ENCODE measurements around the gene PKD2. TPM values are rescaled to one million over a fixed set of nuclear protein-coding genes. Genes with fewer than 3 reads are reported as not detected.
A peak's percentile ranks its signal among the peaks of the same experiment; 100 is the strongest.

The PKD2 gene
- total and polyA plus RNA-seq, 2 of the 13 experiments (the other 11 are each of a cell fraction or from before 2014, with no cell fraction given) = 5.6 to 9.1 TPM

DNA sequence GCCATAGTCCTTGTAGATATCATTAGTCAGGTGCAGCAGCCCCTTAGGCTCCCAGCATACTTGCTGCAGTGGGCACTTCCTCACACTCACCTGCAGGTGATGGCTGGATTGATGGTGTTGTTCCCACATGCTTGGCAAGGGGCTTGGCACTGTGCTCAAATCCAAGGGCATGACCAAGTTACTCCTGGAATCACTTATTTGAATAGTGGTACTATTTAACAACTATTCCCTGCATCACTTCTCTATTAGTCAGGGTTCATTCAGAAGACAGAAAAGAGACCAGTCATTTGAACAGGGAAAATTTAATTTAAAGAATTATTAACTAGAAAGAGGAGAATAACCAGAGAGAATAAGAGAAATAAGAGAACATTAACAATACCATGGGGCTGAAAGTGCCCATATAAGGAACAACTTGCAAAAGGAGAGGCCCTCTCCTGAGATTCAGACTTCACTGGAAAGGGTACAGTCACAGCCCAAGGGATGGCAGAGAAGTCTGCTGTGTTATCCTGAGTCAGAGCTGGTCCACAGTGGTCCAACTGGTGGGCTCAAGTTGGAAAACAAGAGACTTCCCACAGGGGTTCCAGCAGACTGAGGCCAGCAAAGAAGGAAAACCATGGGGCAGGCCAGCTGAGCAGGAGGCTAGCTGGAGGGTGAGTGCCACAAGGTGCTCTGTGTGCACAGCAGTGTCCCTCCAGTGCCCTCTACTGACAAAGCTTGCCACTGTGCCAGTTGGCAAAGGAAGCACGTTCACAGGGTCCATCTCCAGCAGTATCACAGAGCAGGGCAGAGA is 22.1 kb upstream of the PKD2 start (continued):
- TF ChIP-seq, protein P1, sequence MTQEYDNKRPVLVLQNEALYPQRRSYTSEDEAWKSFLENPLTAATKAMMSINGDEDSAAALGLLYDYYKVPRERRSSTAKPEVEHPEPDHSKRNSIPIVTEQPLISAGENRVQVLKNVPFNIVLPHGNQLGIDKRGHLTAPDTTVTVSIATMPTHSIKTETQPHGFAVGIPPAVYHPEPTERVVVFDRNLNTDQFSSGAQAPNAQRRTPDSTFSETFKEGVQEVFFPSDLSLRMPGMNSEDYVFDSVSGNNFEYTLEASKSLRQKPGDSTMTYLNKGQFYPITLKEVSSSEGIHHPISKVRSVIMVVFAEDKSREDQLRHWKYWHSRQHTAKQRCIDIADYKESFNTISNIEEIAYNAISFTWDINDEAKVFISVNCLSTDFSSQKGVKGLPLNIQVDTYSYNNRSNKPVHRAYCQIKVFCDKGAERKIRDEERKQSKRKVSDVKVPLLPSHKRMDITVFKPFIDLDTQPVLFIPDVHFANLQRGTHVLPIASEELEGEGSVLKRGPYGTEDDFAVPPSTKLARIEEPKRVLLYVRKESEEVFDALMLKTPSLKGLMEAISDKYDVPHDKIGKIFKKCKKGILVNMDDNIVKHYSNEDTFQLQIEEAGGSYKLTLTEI (CRISPR knock-in tag; conservative IDR thresholded peaks at IDR 0.05) = no peak
- TF ChIP-seq MBNL3 (CRISPR knock-in tag; conservative IDR thresholded peaks at IDR 0.05) (no peak), ZNF709 (CRISPR knock-in tag; IDR thresholded peaks at IDR 0.05) (no peak), YY1 (IDR thresholded peaks at IDR 0.05; ENCODE audit: insufficient read depth, insufficient replicate concordance, low read depth, low read length) (no peak), NR2F6 (IDR thresholded peaks at IDR 0.05) (no peak), NR2F6 (CRISPR knock-in tag; IDR thresholded peaks at IDR 0.05) (no peak), ZNF354B (CRISPR knock-in tag; IDR thresholded peaks at IDR 0.05) (no peak), RARA (CRISPR knock-in tag; IDR thresholded peaks at IDR 0.05) (0 out of 2 replicates have a peak, but pooled peaks have one; percentile 13), NCOA5 (CRISPR knock-in tag; IDR thresholded peaks at IDR 0.05) (no peak), ZNF251 (CRISPR knock-in tag; IDR thresholded peaks at IDR 0.05) (no peak), ZNF674 (CRISPR knock-in tag; IDR thresholded peaks at IDR 0.05; ENCODE audit: low read depth) (no peak), PITX1 (CRISPR knock-in tag; IDR thresholded peaks at IDR 0.05) (no peak), CREM (IDR thresholded peaks at IDR 0.05) (no peak), CREM (CRISPR knock-in tag; IDR thresholded peaks at IDR 0.05) (no peak), ZNF335 (CRISPR knock-in tag; IDR thresholded peaks at IDR 0.05) (no peak), GTF2F1 (IDR thresholded peaks at IDR 0.05; ENCODE audit: low read length) (no peak), ZNF264 (CRISPR knock-in tag; IDR thresholded peaks at IDR 0.05) (no peak), HIC2 (CRISPR knock-in tag; IDR thresholded peaks at IDR 0.05; ENCODE audit: low read depth) (peak; percentile 89), NFRKB (IDR thresholded peaks at IDR 0.05) (no peak), MYC (CRISPR knock-in tag; IDR thresholded peaks at IDR 0.05; ENCODE audit: borderline replicate concordance) (no peak; the same call in 1 of the 2 replicates), ZNF883 (CRISPR knock-in tag; IDR thresholded peaks at IDR 0.05; ENCODE audit: not compliant biosample characterization) (no peak), ISX (CRISPR knock-in tag; conservative IDR thresholded peaks at IDR 0.05) (no peak), REL (CRISPR knock-in tag; conservative IDR thresholded peaks at IDR 0.05) (no peak), ZNF329 (CRISPR knock-in tag; IDR thresholded peaks at IDR 0.05; ENCODE audit: low read depth) (no peak), HHEX (CRISPR knock-in tag; IDR thresholded peaks at IDR 0.05) (no peak), ZNF776 (CRISPR knock-in tag; IDR thresholded peaks at IDR 0.05) (no peak), SALL2 (CRISPR knock-in tag; IDR thresholded peaks at IDR 0.05) (no peak), ZNF616 (CRISPR knock-in tag; IDR thresholded peaks at IDR 0.05; ENCODE audit: low read depth) (no peak)
- TF ChIP-seq, protein P2, sequence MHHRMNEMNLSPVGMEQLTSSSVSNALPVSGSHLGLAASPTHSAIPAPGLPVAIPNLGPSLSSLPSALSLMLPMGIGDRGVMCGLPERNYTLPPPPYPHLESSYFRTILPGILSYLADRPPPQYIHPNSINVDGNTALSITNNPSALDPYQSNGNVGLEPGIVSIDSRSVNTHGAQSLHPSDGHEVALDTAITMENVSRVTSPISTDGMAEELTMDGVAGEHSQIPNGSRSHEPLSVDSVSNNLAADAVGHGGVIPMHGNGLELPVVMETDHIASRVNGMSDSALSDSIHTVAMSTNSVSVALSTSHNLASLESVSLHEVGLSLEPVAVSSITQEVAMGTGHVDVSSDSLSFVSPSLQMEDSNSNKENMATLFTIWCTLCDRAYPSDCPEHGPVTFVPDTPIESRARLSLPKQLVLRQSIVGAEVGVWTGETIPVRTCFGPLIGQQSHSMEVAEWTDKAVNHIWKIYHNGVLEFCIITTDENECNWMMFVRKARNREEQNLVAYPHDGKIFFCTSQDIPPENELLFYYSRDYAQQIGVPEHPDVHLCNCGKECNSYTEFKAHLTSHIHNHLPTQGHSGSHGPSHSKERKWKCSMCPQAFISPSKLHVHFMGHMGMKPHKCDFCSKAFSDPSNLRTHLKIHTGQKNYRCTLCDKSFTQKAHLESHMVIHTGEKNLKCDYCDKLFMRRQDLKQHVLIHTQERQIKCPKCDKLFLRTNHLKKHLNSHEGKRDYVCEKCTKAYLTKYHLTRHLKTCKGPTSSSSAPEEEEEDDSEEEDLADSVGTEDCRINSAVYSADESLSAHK (CRISPR knock-in tag; IDR thresholded peaks at IDR 0.05; ENCODE audit: borderline replicate concordance) = no peak

Measured in HepG2 (cell line).